HG02840 (cell line): Measurements from ENCODE around the gene SSTR3.
"Not testable (repeated sequence)": the region's sequence is repeated elsewhere in the genome, so short reads cannot be mapped to it uniquely, and the experiment has no call there.

Source experiments
- ATAC-seq: cut with Tn5 transposase; IDR thresholded peaks from one replicate; pipeline ENCODE4 v1.9.1; 2021; ENCODE audit warnings: mild to moderate bottlenecking, moderate library complexity, moderate number of reproducible peaks; ENCODE audit not compliant: unreplicated experiment, low FRiP score

The SSTR3 gene

DNA sequence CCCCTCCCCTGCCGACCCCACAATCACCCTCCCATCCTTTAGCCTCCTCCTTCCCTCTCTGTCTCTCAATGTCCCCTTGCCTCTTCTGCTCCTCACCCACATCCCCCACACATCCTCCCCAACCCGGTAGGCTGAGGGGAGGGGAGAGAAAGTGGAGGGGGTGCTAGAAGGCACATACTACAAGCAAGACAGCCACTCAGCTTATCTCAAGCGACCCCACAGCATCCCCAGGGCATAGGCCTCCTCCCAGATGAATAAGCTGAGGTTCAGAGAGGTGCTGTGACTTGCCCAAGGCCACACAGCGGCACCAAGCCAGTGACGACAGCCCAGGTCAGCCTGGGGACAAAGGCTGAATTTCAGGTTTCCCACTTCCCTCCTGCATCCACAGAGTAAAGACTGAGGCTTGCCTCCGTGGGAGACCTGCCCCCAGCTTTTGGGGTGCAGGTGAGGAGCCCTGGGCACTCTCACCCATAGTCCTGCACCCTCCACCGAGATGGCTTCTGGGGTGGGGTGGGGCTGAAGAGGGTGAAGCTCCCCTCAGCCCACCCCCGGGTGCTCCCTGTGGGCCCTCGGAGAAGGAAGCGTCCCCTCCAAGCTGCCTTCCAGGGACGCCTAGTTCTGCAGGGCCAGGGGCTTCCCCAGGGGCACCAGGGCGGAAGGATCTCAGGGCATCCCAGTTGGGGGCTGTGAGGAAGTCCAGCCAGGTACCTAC, 31.3 kb upstream of the SSTR3 start:
- no peak for ATAC-seq

- peak; percentile 57 for ATAC-seq
Measured at GRCh38 chr22:37242395-37242918, 30.2 kb upstream of the SSTR3 start.

DNA sequence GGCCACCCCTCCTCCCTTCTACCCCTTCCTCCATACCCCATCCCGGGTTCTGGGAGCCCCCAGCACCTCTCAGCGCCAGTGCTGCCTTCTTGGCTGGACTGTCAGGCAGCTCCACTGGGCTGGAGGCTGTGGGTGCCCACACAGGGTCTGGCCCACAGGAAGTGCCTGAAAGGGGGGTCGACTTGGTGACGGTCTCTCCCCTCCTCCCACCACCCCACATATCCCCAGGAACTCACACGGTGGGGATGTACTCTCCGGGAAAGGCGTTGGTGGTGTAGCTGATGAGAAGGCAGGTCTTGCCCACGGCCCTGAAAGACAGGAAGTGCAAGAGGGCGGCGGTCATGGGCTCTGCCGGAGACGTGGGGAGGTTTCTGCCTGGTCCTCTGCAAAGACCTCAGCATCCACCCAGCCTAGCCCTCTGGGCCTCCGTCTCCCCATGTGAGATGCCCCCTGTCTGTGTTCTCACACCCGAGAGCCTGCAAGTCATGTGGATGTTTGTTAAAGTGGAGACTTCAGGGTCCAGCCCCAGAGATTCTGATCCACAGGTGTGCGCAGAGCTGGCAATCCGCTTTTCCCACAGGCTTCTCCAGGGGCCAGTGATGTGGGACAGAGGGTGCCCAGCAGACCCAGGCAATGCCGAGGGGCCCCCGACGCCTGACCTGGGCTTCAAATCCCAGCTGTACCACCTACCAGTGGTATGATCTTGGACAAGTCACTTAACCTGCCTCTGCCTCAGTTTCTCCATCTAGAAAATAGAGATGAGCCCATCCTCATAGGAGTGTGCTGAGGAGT, 29.3 kb upstream of the SSTR3 start:
- no peak for ATAC-seq

DNA sequence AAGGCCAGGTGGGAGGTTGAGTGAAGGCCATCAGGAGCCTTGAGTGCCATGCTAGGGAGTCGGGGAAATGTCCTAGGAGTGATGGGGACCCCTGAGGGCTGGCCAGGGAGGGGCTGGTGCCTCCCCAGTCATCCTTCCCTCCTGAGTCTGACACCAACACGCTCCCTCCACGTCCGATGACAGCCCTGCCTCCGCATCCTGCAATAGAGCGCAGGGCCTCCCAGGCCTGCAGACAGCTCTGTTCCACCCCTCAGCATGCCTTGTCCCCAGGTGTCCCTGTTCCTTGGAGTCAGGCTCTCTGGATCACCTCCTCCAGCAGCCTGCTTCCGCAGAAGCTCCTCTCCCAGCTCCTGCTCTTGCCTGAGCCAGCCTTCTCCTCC, 28.7 kb upstream of the SSTR3 start:
- ATAC-seq = no peak

DNA sequence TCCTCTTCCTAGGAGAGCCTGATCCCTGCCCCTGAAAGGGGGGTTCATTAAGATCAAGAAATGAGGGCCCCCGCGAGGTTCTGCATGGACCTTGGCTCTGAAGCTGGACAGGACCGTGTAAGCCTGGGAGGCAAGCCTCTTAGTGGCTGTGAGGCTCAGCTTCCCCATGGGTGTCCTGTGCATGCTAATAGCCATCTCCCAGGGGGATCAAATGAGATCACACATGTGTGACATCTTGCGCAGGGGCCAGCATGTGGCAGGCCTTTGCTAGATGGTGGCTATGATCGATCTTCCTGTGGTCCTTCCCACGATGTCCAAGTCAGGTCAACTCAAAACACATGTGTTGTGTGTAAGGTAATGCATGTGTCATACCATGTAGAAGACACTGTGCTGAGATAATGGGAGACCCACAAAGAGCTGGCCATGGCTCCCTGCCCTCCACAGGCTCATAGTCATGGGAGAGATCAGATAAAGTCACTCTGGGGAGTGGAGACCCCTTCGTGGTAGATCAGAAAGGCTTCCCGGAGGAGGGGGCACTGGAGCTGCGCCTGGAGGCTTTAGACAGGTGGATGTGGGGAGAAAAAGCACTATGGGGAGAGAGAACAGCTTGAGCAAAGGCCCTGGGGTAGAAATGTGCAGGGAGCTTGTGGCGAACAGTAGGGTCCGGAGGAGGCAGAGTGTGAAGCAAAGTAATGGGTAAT, 28.1 kb upstream of the SSTR3 start:
- ATAC-seq = no peak

DNA sequence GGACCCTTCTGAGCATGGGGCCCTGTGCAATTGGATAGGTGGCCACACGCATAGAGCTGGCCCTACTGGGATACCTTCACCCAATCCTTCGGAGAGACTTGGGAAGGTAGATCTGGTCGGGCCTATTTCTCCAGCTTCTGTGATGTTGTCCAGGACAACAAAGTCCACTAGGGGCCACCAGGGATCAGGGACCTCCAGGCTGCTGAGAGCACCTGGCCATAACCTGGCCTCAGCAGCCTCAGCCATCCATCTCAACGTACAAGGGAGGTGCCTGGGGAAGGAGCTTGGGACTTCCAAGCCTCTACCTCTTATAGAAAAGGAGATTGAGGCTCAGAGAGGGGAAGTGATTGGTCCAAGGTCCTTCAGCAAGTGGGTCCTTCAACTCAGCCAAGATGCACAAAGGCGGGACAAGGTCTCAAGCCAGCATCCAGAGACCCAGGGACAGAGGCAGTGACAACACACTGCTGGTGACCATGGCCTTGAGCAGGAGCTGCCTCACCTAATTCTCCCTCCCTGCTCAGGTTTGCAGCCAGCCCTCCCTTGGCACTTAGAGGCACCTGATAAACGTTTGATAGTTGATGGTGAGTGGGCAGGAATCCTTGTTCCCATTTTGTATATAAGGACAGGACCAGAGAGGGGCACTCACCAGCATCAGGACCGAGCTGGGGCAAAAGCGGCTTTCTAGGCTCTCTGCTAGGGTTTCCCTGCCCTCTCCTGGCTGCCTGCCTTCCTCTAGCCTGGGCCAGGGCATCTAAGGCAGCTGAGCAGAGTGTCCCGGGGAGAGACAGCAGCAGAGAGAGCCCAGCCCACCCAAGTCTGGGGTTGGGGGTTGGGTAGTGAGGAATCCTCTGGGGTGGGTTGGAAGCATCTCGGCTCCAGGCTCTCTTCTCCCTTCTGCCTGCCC, 27.3 kb upstream of the SSTR3 start:
- no peak for ATAC-seq

GRCh38 chr22:37237371-37238268, 25.3 kb upstream of the SSTR3 start:
- ATAC-seq = no peak

- ATAC-seq = no peak
Measured at GRCh38 chr22:37235897-37236607, 23.8 kb upstream of the SSTR3 start.

- ATAC-seq = no peak
Measured at GRCh38 chr22:37234736-37235711, 22.7 kb upstream of the SSTR3 start.

DNA sequence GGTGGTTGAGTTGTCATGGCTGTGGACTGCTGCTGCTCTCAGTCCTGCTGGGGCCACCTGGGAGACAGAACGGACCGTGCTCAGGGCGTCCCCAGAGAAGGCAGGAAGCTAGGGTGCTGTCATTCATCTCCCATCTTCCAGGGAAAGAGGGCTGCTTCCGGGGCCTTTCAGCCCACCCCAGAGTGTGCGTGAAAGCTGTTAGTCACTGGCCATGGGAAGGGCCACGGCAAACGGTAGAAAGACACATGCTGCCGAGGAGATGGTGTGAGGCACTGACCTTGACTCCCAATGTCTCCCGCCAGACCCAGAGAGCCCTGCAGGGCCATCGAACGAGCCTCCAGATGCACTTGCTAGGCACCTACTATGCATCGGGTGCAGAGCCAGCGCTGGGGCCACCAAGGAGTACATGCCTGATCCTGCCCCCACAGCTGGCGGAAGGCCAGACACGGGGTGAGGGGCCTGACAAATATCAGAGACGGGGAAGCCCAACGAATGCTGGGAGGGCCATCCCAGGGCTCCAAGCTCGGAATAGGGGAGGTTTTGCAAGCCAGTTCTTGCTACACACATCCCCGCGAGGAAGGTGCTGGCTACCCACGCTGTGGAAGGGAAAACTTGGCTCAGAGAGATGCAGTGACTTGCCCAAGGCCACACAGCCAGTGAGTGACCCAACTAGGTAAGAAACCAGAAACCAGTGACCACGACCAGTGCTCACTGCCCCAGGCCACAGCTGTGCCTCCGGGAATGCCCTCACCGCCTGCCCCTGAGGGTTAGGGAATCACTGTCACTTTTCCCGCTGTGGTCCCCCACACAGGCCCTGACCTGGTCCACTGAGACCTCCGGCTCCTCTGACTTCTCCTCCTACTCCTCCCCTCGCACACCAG, 21.7 kb upstream of the SSTR3 start:
- no peak for ATAC-seq

DNA sequence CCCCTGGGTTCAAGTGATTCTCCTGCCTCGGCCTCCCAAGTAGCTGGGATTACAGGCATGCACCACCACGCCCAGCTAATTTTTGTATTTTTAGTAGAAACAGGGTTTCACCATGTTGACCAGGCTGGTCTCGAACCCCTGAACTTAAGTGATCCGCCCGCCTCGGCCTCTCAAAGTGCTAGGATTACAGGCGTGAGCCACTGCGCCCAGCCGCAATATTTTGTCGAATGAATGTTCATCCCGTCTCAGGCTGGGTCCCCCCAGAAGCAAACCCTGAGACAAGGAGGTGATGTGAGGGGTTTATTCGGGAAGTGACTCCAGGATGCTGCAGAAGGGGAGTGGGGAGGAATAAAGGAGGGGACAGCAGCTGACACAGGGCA, 21.1 kb upstream of the SSTR3 start:
- not testable (repeated sequence) for ATAC-seq

- ATAC-seq = no peak
Measured at GRCh38 chr22:37232140-37232998, 20.1 kb upstream of the SSTR3 start.

DNA sequence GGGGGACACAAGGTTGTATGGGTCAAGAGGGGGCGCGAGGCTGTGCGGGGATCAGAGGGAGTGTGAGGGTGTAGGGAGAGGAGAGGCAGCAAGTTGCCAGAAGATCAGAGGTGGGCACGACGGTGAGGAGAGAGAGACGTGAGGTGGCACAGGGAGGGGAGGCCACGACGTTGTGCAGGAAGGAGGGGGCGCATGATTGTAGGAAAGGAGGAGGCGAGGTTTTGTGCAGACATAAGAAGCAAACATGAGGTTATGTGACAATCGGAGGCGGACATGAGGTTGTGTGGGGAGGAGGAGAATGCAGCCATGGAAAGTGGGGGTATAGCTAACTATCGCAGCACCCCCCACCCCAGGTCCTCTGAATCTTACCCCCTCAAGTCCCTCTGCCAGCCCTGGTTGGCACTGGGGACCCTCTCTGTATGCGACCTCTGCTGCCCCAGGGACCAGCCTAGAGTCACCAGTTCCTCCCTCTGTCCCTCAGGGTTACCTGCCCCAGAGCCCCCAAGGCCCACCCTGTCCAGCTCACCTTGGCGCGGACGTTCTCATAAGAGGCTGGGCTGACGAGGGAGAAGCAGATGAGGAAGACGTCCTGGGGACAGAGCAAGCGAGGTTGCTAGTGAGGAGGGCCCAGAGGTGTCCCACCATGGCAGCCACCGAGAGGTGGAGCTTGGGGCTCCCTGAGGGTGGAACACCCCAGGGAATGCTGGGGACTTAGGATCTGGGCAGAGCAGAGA, 19.3 kb upstream of the SSTR3 start:
- no peak for ATAC-seq

DNA sequence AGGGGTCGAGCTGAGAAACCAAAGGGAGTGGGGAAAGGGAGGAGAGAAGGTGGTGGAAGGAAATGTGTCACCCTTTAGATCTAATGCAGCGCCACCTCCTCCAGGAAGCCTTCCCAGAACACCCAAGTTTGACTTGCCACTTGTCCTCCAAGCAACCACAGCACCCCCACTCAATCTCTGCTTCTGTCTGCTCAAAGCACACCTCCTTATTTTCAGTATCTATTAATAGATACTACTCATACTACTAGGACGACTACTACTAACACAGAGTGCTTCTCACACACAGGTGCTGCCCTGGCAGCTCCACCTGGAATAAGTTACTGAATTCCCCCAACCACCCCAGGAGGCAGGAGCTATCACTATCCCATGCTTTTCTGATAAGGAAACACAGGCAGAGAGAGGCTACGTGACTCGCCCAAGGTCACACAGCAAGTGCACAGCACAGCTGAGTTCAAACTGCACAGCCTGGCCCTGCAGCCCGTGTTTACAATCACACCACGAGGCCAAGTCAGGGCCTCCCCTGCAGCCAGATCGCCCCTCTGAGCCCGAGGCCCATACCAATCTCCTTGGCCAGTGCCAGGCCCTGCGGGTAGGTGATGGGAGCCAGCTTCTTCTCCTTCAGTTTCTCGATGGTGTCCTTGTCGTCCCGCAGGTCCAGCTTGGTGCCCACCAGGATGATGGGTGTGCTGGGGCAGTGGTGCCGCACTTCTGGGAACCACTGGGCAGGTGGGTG, 18.6 kb upstream of the SSTR3 start:
- peak; percentile 31 for ATAC-seq
